Measurements from ENCODE around the gene LIN28B.

GRCh38 chr6:104983296-104983695 lies 26.4 kb downstream of the LIN28B start:
- no peak for TF ChIP-seq GATA3 (IDR thresholded peaks at IDR 0.05; ENCODE audit: low read depth, low read length)
- no peak for TF ChIP-seq GATA2 (IDR thresholded peaks at IDR 0.05; ENCODE audit: low read depth, low read length)

Measured in SH-SY5Y (cell line).